ENCODE measurements around the gene E2F6.

Gene E2F6

DNA sequence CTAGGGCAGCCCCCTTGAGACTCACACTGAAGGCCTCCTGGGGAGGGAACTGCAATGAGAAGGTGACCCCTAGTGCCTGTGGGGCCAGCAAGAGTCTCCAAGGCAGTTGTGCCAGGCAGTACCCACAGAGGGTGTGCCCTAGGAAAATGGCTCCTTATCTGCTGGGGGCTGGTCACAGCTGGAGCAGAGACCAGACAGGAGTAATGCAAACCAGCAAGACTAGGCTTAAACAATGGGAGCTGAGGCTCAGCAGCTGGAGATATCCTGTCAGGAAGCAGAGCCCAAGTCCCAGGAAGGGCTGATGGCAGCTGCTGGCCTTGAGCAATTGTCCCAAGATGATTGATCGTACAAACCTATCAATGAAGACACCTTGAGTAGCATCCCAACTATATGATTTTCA, 26.8 kb upstream of the E2F6 start:
- no peak for DNase-seq

DNA sequence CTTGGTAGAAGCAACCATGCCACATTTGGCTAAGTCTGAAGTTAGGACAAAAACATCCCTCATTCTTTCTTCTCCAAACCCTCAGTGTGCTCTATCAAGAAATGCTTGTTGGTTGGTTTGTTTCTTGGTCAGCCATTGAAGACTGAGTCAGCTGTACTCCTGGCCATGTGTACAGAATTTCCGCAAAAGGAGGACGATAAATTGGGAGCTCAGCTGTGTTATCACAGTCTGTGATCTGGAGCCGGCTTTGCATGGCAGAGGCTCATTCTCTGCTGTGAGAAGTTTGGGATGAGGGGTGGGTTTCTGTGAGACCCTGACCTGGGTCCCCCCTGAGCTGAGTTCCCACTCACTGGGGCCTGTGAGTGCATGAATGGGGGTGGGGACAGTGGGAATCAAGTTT, 26.3 kb upstream of the E2F6 start:
- DNase-seq, result no peak

DNA sequence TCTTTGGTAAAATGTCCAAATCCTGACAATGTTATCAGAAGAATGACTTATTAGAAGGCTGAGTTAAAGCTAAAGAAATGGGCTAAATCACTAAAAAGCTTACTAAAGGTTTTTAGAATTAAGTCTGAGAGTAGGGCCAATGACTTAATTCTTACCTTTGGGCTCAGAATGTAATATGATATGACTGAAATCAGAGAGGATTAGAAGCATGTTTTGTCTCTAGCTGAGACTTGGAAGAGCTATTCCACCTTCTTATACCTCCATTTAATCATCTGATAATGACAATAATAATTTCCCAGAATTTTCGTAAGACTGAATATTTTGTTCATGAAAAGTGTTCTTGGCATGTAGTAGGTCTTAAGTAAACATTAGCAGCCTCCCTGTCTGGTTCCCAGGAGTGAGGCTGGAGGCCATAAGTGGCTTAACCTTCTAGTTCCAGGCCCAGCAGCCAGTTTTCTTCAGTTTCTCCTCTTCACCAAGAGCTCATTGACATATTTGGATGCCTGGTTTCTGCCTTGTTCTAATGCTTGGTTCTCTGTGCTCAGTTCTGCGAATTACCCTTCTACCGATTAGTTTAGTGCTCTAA, 25.5 kb upstream of the E2F6 start:
- DNase-seq, result no peak

DNA sequence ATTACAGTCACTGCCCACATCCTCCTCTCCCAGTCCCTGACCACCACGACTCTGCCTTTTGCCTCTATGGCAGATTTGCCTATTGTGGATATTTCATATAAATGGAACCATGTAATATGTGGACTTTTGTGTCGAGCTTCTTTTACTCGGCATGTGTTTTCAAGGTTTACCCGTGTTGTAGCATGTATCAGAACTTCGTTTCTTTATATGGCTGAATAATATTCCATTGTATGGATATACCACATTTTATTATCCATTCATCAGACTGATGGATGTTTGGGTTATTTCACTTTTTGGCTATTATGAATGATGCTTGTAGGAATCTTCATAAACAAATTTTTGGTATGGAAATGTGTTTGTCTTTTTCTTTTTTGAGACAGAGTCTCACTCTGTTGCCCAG, 24.2 kb upstream of the E2F6 start:
- no peak for DNase-seq

DNA sequence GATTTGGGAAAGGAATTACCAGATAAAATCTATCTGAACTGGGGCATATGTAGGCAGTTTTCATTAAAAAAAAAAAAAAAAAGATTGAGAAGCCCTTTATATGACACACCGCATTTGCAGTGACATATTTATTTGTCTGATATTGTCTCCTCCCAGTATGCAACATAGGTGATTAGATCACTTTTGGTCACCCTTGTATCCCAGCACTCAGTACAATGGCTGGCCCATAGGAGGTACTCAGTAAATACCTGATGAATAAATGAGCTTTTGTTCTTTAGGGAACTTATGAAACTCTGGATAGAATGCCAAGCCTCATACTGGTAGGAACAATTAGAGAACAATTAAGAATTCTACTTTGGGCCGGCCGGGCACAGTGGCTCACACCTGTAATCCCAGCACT, 22.8 kb upstream of the E2F6 start:
- no peak for DNase-seq

DNA sequence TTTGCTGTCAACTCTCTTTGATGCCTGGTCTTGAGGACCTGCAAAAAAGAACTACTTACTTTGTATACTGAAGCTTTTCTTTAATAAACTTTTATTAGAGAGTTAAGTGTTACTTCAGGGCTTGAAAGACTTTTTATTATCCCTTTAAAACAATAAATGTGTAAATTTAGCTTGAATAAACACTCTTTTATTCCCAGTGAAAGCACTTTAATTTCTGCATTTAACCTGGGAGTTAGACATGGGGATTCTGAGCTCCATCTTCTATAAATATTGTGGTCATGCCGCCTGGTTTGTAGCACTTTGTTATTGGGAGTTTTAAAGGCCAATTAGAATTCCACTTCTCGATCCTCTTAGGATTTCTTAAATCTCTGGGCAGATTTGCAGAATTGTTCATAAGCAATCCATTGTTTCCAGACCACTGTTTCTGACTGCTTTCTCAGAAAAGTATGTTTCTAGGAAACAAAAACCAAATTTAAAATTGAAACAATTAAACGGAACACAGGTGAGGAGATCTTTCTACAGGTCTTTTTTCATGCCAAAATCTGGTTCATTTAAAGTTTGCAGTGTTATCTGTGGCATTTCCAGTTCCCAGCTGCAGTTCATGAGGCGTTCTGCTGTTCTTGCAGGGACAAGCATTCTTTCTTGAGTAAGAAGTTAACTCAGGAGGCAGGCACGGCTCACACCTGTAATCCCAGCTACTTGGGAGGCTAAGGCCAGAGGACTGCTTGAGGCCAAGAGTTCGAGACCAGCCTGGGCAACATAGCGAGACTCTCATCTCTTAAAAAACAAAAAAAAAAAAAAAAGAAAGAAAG, 18.1 kb upstream of the E2F6 start:
- DNase-seq, result no peak

DNA sequence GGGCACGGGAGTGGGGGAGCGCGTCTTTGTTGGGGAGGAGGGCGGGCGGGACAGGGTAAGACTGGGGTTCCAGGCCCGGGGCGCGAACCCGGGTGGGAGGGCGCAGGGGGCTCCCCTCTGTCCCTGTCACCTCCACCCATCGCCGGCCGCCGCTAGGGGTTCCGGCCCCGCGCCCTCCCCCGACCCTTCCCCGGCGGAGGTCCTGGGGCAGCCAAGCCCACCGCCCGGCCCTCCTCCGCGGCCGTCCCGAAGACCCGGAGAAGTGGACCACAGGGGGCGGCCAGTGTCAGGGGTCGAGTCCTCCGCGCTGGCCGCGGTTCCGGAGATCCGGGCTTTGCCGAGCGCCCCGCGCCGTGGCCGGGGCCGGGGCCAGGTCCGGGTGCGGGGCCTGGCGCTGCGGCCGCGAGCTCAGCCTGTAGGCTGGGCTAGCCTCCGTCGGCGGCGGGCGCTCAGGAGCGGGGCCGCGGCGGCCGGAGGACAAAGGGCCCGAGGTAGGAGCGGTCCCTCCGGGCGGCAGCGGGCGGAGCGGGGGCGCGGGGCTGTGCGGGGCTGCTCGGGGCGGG, 16.6 kb upstream of the E2F6 start:
- no peak for DNase-seq

DNA sequence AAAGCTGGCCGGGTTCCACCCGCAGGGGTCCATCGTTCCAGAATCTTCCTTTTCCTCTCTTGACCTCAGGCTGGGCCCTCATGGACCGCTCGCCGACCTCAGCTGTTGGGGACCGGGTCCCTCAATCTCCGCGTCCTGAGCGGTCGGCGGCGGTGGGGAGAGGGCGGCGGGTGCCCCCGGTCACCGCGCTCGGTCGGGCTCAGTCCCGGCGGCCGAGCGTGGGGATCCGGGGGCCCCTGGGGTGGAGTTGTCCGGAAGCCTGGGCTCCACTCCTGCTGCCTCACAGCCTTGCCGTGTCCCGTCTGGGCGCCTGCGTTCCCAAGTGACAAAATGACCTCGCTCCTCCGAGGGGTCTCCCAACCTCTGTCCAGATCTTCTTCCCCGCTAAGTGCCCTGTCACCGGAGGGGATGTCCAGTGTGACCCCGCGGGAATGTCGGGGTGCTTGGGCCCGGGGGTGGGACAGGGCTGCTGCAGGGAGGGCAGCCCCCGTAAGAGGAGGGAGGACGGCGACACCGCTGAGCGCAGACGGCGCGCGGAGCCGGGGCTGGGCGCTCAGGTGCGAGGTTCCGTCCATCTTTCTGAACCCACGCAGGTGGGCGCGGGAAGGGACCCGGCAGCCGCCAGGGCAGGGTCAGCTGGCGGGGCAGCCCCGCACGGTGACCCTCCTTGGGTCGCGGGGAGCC, 16.0 kb upstream of the E2F6 start:
- no peak for DNase-seq

DNA sequence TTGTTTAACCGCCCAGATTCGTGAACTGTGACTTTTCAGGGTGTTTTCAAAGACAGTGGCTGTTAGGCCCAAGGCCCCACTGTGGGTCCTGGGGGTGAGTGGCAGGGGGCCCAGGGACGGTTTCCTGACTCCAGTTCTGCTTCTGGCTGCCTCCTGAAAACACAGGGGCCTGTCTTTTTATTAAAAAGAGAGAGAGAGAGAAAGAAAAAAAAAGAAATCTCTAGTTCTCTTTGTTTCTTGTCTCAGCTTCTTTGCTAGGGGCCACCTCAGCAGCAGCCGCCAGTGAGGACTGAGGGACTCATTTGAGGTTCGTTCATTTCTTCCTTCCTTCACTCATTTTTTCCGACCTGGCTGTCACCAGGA, 15.4 kb upstream of the E2F6 start:
- DNase-seq, result no peak

DNA sequence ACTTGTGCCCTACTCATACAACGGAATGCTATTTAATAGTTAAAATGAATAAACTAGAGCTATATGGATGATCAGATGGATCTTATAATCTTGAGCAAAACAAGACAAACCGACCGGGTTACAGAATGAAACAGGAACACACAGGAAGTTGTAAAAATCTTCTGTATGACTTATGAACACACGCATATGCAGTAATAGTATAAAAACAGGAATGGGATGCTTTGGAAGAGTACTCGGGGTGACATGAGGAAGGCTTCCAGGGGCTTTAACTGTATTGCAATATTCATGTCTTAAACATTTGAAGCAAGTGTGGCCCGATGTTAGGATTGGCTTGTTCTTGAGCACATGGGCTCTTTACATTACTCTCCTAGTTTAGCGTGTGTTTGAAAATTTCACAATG, 14.9 kb upstream of the E2F6 start:
- no peak for DNase-seq

DNA sequence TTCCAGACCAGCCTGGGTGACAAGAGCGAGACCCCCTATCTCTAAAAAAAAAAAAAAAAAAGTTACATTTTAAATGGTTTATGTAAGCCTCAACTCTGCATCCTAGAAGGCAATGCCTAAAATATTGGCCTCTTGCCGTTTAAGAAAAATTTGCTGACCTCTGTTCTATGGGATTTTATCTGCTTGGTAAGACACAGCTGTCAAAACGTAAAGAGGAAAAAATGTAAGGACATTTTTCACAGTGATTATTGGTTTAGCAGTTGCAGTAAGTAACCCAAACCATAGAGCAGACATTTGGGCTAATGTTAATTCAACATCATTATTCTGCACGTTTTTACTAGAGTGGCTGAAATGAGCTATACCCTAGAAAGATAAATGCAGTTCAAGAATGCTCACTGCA, 14.4 kb upstream of the E2F6 start:
- no peak for DNase-seq

DNA sequence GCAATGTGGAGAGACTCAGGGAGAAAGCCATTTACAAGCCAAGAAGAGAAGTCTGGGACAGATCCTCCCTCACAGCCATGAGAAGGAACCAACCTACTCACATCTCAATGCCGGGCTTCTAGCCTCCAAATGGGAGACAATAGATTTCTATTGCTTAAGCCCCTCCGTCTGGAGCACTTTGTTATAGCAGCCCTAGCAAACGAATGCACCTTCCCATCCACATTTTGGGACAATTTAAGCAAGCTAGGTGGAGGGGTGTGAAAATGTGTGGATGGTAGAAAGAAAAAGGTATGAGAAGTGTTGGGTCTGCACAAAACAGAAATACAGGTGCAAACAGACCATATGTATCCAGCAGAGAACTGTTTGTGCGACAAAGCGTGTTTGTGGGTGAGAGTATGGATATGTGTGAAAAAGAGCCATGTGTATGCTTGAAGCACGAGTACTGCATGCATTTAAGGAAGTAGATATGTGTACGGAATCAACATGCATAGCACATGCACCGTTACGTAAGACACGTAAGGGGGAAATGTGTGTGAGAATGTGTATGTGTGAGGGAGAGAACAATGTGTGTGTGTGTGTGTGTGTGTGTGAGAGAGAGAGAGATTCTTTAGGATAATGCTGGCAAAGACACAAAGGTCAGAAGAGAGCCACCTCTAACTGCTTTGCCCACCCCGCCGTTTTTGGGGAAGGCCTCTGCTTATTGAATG, 13.1 kb upstream of the E2F6 start:
- no peak for DNase-seq

DNA sequence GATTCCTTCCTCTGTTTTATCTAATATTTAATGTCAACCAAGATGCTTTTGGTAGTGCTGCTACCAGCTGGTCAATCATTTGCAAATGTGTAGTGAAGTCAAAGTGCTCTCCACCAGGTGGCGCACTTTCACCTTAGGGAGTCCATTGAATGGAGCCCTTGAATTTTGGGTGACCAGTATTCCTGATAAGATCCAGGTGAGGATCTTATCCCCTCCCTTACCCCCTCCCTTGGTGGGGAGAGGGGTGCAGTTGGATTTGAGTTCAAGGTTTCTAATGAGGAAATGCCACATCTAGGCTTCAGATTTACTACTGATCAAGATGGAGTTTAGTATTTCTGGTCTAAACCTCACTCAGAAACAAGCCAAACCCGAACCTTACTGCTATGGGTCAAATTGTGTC, 12.0 kb upstream of the E2F6 start:
- peak; percentile 69 to 75 for DNase-seq

DNA sequence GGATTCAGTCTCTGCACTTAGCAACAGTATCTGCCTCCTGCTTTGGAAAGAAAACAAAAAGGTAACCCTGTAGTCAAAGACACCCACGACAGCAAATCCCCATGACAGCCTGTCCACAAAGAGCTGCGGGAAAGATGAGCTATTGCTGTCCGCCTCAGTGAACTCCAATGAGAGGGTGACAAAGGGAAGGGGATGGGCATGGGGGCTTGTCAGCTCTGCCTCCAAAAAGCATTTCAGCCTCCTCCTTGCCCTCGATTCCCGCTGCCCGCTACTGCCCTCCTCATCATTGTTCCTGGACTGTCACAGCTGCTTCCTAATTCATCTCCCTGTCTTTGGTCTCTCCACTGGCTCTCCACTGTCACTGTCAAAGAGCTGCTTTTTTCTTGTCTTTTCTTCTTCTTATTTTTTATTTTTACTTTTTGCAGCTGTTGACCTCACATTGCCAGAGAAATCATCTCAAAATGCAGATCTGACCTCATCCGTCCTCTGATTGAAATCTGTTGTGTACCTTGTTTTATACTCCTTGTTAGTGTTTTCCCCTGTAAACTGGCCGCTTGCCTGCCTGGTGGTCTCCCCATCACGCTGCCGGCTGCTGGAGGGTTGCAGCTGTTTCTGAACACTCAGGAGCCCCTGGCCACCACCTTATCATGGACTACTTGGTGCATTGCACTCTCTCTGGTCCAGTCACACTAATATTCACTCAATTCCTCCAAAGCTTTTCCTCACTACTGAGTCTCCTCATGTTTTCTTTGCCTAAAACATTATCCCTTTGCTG, 7.9 kb upstream of the E2F6 start:
- no peak for DNase-seq

DNA sequence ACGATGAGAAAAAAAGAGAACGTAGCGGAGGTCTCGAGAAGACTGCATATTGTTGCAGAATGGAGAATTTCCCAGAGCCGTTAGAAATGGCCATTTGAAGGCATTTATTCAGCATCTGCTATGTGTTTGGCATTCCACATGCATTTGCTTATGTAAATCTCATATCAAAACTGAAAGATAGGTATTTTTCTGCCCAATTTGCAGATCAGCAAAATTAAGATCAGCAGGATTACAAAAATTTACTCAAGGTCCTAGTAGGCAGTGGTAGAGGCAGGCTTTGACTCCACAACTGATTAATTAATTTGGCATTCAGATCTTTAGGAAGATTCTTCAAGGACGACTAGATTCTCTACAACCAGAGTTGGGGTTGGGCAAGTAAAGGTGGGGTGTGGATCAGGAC, 1.8 kb upstream of the E2F6 start:
- no peak for DNase-seq

DNA sequence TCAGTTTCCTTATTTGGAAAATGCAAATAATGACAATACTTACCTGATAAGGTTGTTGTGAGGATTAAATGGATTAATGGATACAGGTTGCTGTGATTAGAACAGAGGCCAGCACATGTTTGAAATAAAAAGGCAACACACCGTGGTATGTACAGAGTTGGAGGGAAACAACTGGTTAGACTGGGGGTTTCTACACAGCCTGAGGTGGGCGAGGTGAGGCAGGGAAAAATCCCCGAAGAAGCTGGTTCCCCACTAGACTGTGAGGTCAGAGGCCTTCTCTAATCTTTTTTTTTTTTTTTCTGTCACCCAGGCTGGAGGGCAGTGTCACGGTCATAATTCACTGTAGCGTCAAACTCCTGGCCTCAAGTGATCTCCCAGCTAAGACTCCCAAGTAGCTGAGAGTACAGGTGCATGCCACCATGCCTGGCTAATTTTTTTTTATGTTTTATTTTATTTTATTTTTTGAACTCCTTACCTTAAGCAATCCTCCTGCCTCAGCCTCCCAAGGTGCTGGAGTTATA, 1.2 kb upstream of the E2F6 start:
- DNase-seq, result no peak

DNA sequence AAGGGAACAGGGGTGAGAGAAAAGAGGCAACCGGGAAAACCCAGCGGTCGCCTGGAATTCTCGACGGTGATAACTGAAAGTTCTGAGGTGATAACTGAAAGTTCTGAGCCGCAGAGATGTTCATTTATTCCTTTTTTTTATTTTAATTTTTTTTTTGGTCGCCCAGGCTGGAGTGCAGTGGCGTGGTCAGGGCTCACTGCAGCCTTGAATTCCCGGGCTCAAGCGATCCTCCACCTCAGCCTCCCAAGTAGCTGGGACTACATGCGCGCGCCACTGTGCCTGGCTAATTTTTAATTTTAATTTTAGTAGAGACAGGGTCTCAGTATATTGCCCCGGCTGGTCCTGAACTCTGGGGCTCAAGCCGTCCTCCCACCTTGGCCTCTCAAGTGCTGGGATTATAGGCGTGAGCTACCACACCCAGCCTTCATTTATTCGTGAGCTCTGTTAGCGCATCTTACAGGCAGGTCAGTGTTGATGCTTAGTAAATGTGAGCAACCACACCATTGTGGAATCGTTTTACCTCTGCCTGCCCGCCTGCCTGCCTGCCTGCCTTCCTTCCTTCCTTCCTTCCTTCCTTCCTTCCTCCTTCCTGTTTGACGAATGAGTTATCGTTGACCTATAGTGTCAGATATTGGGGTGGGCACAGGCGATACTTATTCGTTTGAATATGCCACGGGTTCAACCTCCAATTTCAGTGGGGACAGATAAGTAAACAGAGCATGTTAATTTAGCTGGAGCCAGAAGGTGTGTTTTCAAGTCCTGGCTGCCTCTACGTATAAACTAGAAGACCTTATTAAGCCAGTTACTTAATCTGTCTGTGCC, 557 bp upstream of the E2F6 start:
- peak in 1 of 2 donors; percentile 10 for DNase-seq

DNA sequence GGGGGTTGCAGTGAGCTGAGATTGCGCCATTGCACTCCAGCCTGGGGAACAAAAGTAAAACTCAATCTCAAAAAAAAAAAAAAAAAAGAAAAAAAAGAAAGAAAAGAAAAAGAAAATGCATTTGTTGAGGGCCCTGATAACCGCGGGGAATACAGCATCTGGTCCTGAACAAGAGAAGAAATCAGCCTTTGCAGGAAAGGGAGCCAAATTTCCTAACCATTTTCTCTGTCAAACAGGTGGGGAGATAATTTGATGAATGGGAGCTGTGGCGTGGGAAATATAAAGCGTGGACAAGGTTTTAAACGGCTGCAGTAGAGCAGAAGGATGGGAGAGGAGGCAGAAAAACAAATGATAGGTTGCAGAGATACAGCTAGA, 864 bp downstream of the E2F6 start:
- DNase-seq, result no peak

DNA sequence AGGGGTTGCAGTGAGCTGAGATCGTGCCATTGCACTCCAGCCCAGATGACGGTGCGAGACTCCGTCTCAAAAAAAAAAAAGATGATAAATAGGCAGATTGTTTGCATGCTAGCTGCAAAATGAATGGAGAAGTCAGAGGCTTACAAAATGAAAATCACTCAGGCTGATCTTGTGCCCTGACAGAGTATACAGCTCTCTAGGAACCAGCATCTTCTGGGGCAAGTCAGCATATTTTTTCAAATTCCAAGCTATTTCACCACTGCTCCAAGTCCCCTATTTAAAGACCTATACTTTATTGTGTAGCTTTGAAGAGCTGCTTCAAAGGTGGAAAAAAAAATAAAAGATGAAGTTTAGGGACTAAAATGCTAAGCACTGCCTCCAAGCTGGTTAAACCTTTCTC, 6.1 kb downstream of the E2F6 start:
- no peak for DNase-seq

DNA sequence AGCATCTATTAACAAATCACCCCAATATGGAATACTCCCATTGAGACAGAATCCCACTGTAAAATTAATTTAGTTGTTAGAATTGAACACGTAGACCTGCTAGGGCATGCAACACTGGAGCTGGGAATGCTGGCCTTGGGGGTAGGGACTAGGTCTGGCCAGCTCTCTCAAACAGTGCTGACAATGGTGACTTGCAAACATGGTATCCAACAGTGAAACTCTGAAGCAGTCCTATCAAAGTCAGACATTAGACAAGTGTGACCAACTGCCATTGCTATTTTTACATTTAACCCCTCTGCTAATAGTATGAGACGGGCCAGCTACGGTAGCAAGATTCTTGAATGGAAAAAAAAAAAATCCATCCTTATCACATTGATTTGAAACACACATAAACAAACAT, 7.2 kb downstream of the E2F6 start:
- DNase-seq, result no peak

DNA sequence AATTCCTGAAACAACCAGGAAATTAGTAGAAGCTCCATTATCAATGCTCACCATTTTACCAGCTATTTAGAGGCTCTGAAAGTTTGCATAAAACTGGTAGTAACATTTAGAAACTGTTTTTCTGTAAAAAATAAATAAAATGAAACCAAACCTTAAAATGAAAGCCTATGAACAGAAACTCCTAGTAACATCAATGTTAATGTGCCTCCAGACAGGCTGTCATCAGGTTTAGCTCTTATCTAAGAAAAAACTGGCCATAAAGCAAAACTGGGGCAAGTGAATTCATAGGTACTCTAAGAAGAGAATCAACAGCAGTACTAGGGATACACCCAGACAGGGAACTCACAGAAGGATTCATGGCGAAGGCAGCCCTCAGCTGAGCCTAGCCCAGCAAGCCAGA, 8.0 kb downstream of the E2F6 start:
- no peak for DNase-seq

DNA sequence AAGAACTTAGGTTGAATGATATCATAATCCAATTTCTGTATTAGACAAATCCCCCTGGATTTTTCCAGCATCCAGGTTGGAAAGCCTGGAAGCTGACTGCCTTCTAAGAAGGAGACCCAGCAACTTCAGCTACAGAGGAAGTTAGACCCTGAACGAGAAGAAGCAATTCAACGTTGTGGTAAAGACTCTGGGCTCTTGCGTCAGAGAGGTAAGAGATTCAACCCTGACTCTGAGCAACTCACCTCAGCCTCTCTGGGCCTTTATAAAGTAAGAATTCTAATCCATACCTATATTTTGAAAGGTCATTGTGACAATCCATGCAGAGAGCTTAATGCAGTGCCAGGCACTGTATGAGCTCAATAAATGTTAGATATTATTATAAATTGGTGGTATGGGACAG, 9.7 kb downstream of the E2F6 start:
- DNase-seq, result no peak
